ENCODE measurements around the gene SLC6A12.

GRCh38 chr12:208813-209212 is 5.1 kb downstream of the SLC6A12 start:
- TF ChIP-seq EZH2 (IDR thresholded peaks at IDR 0.05; ENCODE audit: borderline replicate concordance, insufficient read depth, low read length, poor library complexity, severe bottlenecking) (no peak), CTCF (IDR thresholded peaks at IDR 0.05; ENCODE audit: poor library complexity, severe bottlenecking) (no peak), RAD21 (conservative IDR thresholded peaks at IDR 0.05) (no peak)
